ENCODE results near the gene MCC. TPM values are rescaled to one million over a fixed set of nuclear protein-coding genes. Genes with fewer than 3 reads are reported as not detected.

The MCC gene
- total RNA-seq, 1 experiment from 2014 or later: 0.60 TPM

- BruUV-seq (replicated peaks): no TSS peak
- CTCF ChIA-PET: no interaction called here
These were observed 346.1 kb downstream of the MCC start for GRCh38 chr5:113142186-113142585.

GRCh38 chr5:113140837-113141671 is 347.2 kb downstream of the MCC start:
- Histone ChIP-seq H3K27ac (ENCODE audit: low read depth, low read length, poor library complexity, severe bottlenecking) (no peak overlapping the region), H3K9me3 (ENCODE audit: low read depth, low read length, poor library complexity, severe bottlenecking) (no peaks in the 10 kb centered on the region), H3K4me3 (ENCODE audit: low read depth, low read length, poor library complexity, severe bottlenecking) (no peak overlapping the region), H3K4me1 (ENCODE audit: insufficient read depth, low read length, poor library complexity, severe bottlenecking) (peaks cover 19% of the 10 kb centered on the region), H3K27me3 (replicated peaks; ENCODE audit: insufficient read depth, low read depth, low read length, poor library complexity) (no peaks in the 10 kb centered on the region), H3K36me3 (ENCODE audit: insufficient read depth, low read length, poor library complexity, severe bottlenecking) (no peaks in the 10 kb centered on the region)
- TF ChIP-seq EZH2 (IDR thresholded peaks at IDR 0.05; ENCODE audit: borderline replicate concordance, low read depth, low read length, poor library complexity, severe bottlenecking) (no peak), CTCF (conservative IDR thresholded peaks at IDR 0.05; ENCODE audit: low read depth, low read length) (no peak)
- BruUV-seq (replicated peaks): no TSS peak
- intact Hi-C loops (cut with micrococcal nuclease; ENCODE audit: unreplicated experiment): no loop called here
- POLR2A ChIA-PET (ENCODE audit: low non-redundant PET): interaction anchor here (0.6 kb wide), 1 partner anchor 129 kb away, joined by 3 read pairs; no protein-coding TSS in a partner anchor
- peak; percentile 84 for DNase-seq (ENCODE audit: low spot score)
- CTCF ChIA-PET: no interaction called here

More at GRCh38 chr5:113142186-113142585, 346.1 kb downstream of the MCC start:
- TF ChIP-seq EZH2 (IDR thresholded peaks at IDR 0.05; ENCODE audit: borderline replicate concordance, low read depth, low read length, poor library complexity, severe bottlenecking): no peak
- no peak for TF ChIP-seq CTCF (conservative IDR thresholded peaks at IDR 0.05; ENCODE audit: low read depth, low read length)
- intact Hi-C loops (cut with micrococcal nuclease; ENCODE audit: unreplicated experiment): no loop called here
- H3K4me3 ChIP-seq (ENCODE audit: low read depth, low read length, poor library complexity, severe bottlenecking): no peak overlapping the region
- no peaks in the 10 kb centered on the region for H3K27me3 ChIP-seq (replicated peaks; ENCODE audit: insufficient read depth, low read depth, low read length, poor library complexity)
- POLR2A ChIA-PET (ENCODE audit: low non-redundant PET): interaction anchor here (0.6 kb wide), 1 partner anchor 130 kb away, joined by 3 read pairs; no protein-coding TSS in a partner anchor
- no peak for DNase-seq (ENCODE audit: low spot score)
- no peaks in the 10 kb centered on the region for H3K36me3 ChIP-seq (ENCODE audit: insufficient read depth, low read length, poor library complexity, severe bottlenecking)
- H3K4me1 ChIP-seq (ENCODE audit: insufficient read depth, low read length, poor library complexity, severe bottlenecking): peaks cover 19% of the 10 kb centered on the region
- H3K9me3 ChIP-seq (ENCODE audit: low read depth, low read length, poor library complexity, severe bottlenecking): no peaks in the 10 kb centered on the region
- no peak overlapping the region for H3K27ac ChIP-seq (ENCODE audit: low read depth, low read length, poor library complexity, severe bottlenecking)

GRCh38 chr5:113133211-113133975 is 354.9 kb downstream of the MCC start:
- no peak overlapping the region for H3K27ac ChIP-seq (ENCODE audit: low read depth, low read length, poor library complexity, severe bottlenecking)
- intact Hi-C loops (cut with micrococcal nuclease; ENCODE audit: unreplicated experiment): no loop called here
- H3K9me3 ChIP-seq (ENCODE audit: low read depth, low read length, poor library complexity, severe bottlenecking): no peaks in the 10 kb centered on the region
- ChIA-PET CTCF (no interaction called here), POLR2A (ENCODE audit: low non-redundant PET) (no interaction called here)
- TF ChIP-seq CTCF (conservative IDR thresholded peaks at IDR 0.05; ENCODE audit: low read depth, low read length) (no peak), EZH2 (IDR thresholded peaks at IDR 0.05; ENCODE audit: borderline replicate concordance, low read depth, low read length, poor library complexity, severe bottlenecking) (no peak)
- H3K27me3 ChIP-seq (replicated peaks; ENCODE audit: insufficient read depth, low read depth, low read length, poor library complexity): no peaks in the 10 kb centered on the region
- no TSS peak for BruUV-seq (replicated peaks)
- no peaks in the 10 kb centered on the region for H3K36me3 ChIP-seq (ENCODE audit: insufficient read depth, low read length, poor library complexity, severe bottlenecking)
- no peak overlapping the region for H3K4me3 ChIP-seq (ENCODE audit: low read depth, low read length, poor library complexity, severe bottlenecking)
- no peaks in the 10 kb centered on the region for H3K4me1 ChIP-seq (ENCODE audit: insufficient read depth, low read length, poor library complexity, severe bottlenecking)
- no peak for DNase-seq (ENCODE audit: low spot score)

Data from A673 (cell line).